Thymus (tissue), 11 donors: ENCODE results near the gene SLC37A1. TPM values are rescaled to one million over a fixed set of nuclear protein-coding genes. Genes with fewer than 3 reads are reported as not detected.

ENCODE experiments used
- DNase-seq, 9 donors: peaks; one replicate each; pipeline ENCODE4 v3.0.0-alpha.2; 2013; ENCODE audit warnings: low spot score in 9 of 9, low read depth in 6 of 9, missing footprints in 1 of 9
- H3K27ac ChIP-seq, 2 donors: one replicate each; pipeline ENCODE4 v1.5.1; 2013; ENCODE audit warnings: control low read depth in 1 of 2, low read depth in 1 of 2, low read length in 1 of 2, mild to moderate bottlenecking in 1 of 2, moderate library complexity in 1 of 2
- H3K27me3 ChIP-seq, 2 donors: one replicate each; pipeline ENCODE4 v1.5.1; 2013; ENCODE audit warnings: low read length in 1 of 2; ENCODE audit not compliant: control insufficient read depth in 2 of 2, insufficient read depth in 1 of 2
- H3K36me3 ChIP-seq, 2 donors: one replicate each; pipeline ENCODE4 v1.5.1; 2013; ENCODE audit warnings: low read length in 1 of 2, mild to moderate bottlenecking in 1 of 2, moderate library complexity in 1 of 2; ENCODE audit not compliant: control insufficient read depth in 2 of 2, insufficient read depth in 2 of 2
- H3K4me1 ChIP-seq, 2 donors: one replicate each; pipeline ENCODE4 v1.5.1; 2013; ENCODE audit warnings: low read length in 2 of 2; ENCODE audit not compliant: control insufficient read depth in 2 of 2, insufficient read depth in 2 of 2
- H3K4me3 ChIP-seq, 2 donors: one replicate each; pipeline ENCODE4 v1.5.1; 2013; ENCODE audit warnings: low read length in 2 of 2, control low read depth in 1 of 2, mild to moderate bottlenecking in 1 of 2
- H3K9me3 ChIP-seq, 2 donors: one replicate each; pipeline ENCODE4 v1.5.1; 2013; ENCODE audit warnings: low read length in 1 of 2, mild to moderate bottlenecking in 1 of 2; ENCODE audit not compliant: control insufficient read depth in 2 of 2, insufficient read depth in 1 of 2
- WGBS: extraction: QIAGEN DNeasy Blood & Tissue Kit; methylation state at CpG from one replicate; pipeline ENCODE4 v1.1.7; 2013; 5-methylcytosine and 5-hydroxymethylcytosine counted together
- polyA plus RNA-seq: library from polyadenylated mRNA; stranded (reverse); fragments of 200-250 nt; gene quantifications from one replicate; pipeline ENCODE4 v1.2.3, GENCODE V29; 2013
- total RNA-seq: library from RNA; stranded (reverse); fragments of 120-200 nt; gene quantifications from one replicate; pipeline ENCODE4 v1.2.4, GENCODE V29; 2013
- donor health status: healthy.

The SLC37A1 gene
- total and polyA plus RNA-seq, 2 donors: 9.0 to 9.2 TPM

- Histone ChIP-seq H3K4me1 (peaks cover 13 to 25% of the 10 kb centered on the region in 2 donors), H3K27me3 (no peaks in the 10 kb centered on the region), H3K27ac (peak overlapping the region in 1 of 2 donors; percentile 77), H3K36me3 (no peaks in the 10 kb centered on the region), H3K9me3 (no peaks in the 10 kb centered on the region), H3K4me3 (peak overlapping the region; percentile 66 to 76)
- WGBS: 39% methylated on average over 19 of the region's 19 CpGs
- DNase-seq: no peak
These were observed 16.8 kb upstream of the SLC37A1 start for GRCh38 chr21:42496839-42497202.

GRCh38 chr21:42498012-42498411, 15.6 kb upstream of the SLC37A1 start:
- Histone ChIP-seq H3K4me1 (peaks cover 9 to 19% of the 10 kb centered on the region in 2 donors), H3K27ac (no peak overlapping the region), H3K27me3 (no peaks in the 10 kb centered on the region), H3K4me3 (no peak overlapping the region), H3K36me3 (no peaks in the 10 kb centered on the region), H3K9me3 (no peaks in the 10 kb centered on the region)
- 93% methylated on average over 5 of the region's 5 CpGs for WGBS
- no peak for DNase-seq

GRCh38 chr21:42499444-42500112, 14.1 kb upstream of the SLC37A1 start:
- 94% methylated on average over 15 of the region's 15 CpGs for WGBS
- Histone ChIP-seq H3K4me3 (no peak overlapping the region), H3K27ac (no peak overlapping the region), H3K27me3 (no peaks in the 10 kb centered on the region), H3K9me3 (no peaks in the 10 kb centered on the region), H3K4me1 (peaks cover 12 to 33% of the 10 kb centered on the region in 2 donors), H3K36me3 (no peaks in the 10 kb centered on the region)
- DNase-seq: no peak

GRCh38 chr21:42500225-42500624, 13.4 kb upstream of the SLC37A1 start:
- DNase-seq: no peak
- Histone ChIP-seq H3K4me3 (no peak overlapping the region), H3K36me3 (no peaks in the 10 kb centered on the region), H3K4me1 (peaks cover 12 to 33% of the 10 kb centered on the region in 2 donors), H3K9me3 (no peaks in the 10 kb centered on the region), H3K27me3 (no peaks in the 10 kb centered on the region), H3K27ac (no peak overlapping the region)
- 98% methylated on average over 4 of the region's 4 CpGs for WGBS

- WGBS: 95% methylated on average over 5 of the region's 5 CpGs
- DNase-seq: no peak
- H3K4me1 ChIP-seq: peaks cover 9 to 28% of the 10 kb centered on the region in 2 donors
- H3K4me3 ChIP-seq: no peak overlapping the region
- no peaks in the 10 kb centered on the region for H3K36me3 ChIP-seq
- H3K27me3 ChIP-seq: no peaks in the 10 kb centered on the region
- no peak overlapping the region for H3K27ac ChIP-seq
- H3K9me3 ChIP-seq: no peaks in the 10 kb centered on the region
These were observed 12.9 kb upstream of the SLC37A1 start for GRCh38 chr21:42500736-42501135.

DNA sequence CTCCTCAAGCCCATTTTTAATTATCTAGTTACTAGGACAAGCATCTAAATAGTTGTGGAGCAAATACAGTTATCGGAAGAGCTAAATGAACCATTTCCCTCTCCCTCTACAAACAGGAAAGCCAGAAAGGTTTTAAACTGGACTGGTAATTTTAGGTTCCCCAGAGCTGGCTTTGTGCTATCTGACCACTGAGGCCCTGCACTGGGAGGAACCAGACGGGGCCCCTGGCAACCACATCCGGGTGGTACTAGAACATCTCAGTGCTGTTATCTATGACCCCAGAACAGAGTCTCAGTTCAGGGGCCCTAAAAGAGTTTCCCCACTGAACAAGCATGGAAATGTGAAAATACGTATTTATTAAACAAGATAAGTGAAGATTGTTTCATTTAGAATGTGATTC, 9.9 kb upstream of the SLC37A1 start:
- no peaks in the 10 kb centered on the region for H3K36me3 ChIP-seq
- H3K9me3 ChIP-seq: no peaks in the 10 kb centered on the region
- H3K27ac ChIP-seq: no peak overlapping the region
- H3K4me1 ChIP-seq: peaks cover 4 to 17% of the 10 kb centered on the region in 2 donors
- no peaks in the 10 kb centered on the region for H3K27me3 ChIP-seq
- no peak overlapping the region for H3K4me3 ChIP-seq
- DNase-seq: peak in 1 of 9 donors; percentile 63
- 45% methylated on average over 4 of the region's 4 CpGs for WGBS

- no peak for DNase-seq
- H3K27me3 ChIP-seq: no peaks in the 10 kb centered on the region
- WGBS: 90% methylated on average over 3 of the region's 3 CpGs
- no peaks in the 10 kb centered on the region for H3K36me3 ChIP-seq
- no peak overlapping the region for H3K27ac ChIP-seq
- no peaks in the 10 kb centered on the region for H3K9me3 ChIP-seq
- no peak overlapping the region for H3K4me3 ChIP-seq
- peaks cover 4 to 17% of the 10 kb centered on the region in 2 donors for H3K4me1 ChIP-seq
These were observed 8.4 kb upstream of the SLC37A1 start for GRCh38 chr21:42505090-42505726.

DNA sequence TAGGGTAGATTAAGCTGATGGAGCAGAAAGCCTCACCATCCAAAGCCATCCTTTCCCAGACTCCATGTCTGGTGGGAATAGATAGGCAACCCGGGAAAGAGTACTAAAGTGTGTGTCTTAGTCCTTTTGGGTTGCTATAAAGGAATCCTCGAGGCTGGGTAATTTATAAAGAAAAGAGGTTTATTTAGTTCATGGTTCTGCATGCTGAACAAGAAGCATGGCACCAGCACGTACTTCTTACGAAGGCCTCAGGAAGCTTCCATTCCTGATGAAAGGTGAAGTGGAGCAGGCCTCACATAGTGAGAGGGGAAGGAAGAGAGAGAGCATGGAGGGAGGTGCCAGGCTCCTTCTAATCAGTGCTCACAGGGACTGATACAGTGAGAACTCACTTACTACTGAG, 6.2 kb upstream of the SLC37A1 start:
- H3K4me3 ChIP-seq: no peak overlapping the region
- 98% methylated on average over 4 of the region's 4 CpGs for WGBS
- no peaks in the 10 kb centered on the region for H3K9me3 ChIP-seq
- H3K27ac ChIP-seq: no peak overlapping the region
- DNase-seq: no peak
- H3K4me1 ChIP-seq: peaks cover 4 to 18% of the 10 kb centered on the region in 2 donors
- H3K27me3 ChIP-seq: no peaks in the 10 kb centered on the region
- no peaks in the 10 kb centered on the region for H3K36me3 ChIP-seq

DNA sequence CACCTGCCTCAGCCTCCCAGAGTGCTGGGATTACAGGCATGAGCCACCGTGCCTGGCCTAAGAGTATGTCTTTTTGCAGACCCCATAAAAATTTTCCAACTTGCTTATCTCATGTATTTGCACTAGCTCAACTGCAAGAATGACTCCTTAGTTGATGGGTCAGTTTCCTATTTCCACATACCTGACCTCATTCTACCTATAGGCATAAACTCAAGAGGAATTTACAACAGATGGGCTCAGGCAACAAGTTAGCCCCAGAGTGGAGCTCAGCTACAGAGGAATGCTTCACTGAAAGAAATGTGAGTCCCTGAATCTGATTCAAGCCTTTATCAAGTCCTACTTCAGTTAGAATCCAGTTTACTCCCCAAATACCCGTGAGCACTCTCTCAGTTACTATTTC, 5.3 kb upstream of the SLC37A1 start:
- peaks cover 4 to 26% of the 10 kb centered on the region in 2 donors for H3K4me1 ChIP-seq
- WGBS: 98% methylated on average over 2 of the region's 2 CpGs
- no peaks in the 10 kb centered on the region for H3K9me3 ChIP-seq
- no peaks in the 10 kb centered on the region for H3K36me3 ChIP-seq
- H3K27ac ChIP-seq: no peak overlapping the region
- DNase-seq: no peak
- H3K4me3 ChIP-seq: no peak overlapping the region
- H3K27me3 ChIP-seq: no peaks in the 10 kb centered on the region
